ENCODE measurements around the gene CMTM8.

CMTM8 gene

DNA sequence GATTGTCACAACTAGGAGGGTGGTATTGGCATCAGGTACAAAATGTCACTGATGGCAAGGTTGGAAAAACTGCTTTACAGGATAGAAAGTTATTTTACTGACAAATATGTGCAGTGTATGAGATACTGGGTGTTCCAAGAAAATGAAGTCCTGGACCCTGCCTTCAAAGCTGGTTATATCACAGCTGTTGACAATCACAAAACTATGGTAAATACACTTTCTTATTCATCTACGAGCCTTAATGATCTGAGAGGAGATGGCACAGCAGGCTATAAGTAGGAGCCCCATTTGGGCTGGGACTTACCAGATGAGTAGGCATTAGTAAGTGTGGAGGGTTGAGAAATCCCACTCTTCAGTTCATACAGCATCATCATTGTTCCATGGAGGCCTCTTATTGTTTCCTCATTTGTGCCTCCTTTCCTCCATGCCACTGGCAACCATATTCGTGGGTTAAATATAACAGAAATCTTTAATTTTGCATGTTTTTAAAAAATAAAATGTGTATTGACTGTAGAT lies 66.9 kb downstream of the CMTM8 start:
- DNase-seq (ENCODE audit: low read depth in 2 of 2, low spot score in 1 of 2), result no peak

DNA sequence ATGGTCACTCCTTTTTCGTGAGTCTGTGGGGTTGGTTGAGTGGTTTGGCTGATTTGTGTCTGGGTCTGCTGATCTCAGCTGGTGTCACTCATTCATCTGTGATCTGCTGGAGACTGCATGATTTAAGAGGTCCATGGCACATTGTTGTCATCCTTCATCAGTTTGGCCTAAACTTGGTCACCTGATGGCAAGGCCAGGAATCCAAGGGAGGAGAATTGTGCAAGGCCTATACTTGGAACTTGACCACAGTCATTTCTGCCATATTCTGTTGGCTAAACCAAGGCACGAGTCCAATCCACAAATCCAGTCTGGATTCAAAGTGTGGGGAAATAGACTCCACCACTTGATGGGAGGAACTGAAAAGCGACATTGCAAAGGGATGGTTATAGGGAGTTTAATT lies 67.6 kb downstream of the CMTM8 start:
- no peak for DNase-seq (ENCODE audit: low read depth in 2 of 2, low spot score in 1 of 2)

DNA sequence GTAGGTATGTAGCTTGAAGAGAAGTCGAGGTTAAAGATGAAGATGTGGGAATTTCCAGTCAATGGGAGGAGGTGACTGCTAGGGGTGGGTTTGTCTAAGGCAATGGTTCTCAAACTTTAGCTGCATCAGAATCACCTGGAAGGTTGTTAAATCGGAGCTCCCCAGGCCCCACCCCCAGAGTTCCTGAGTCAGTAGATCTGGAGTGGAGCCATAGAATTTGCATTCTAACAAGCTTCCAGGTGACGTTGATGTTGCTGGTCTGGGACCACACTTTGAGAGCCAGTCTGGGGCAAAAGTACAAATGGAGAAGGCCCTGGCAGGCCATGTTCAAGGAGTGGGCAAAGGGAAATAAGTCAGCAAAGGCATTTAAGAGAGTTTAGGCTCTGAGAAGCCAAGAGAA lies 69.1 kb downstream of the CMTM8 start:
- no peak for DNase-seq (ENCODE audit: low read depth in 2 of 2, low spot score in 1 of 2)

DNA sequence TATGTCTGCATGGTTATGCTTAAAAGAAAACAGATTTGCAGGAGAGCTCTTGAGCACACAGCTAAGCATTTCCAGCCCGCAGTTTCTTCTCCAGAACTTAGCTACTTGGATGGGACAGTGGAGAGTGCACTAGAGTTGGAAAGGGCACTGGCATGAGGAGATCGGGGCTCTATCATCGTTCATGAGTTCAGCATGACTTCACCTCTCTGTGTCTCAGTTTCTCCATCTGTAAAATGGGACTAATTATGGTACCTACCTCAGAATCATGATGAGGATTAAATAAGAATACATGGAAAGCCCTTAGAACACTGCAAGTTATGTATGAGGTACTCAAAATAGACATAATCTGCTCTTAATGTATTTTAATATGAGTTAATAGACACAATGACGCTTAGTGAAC lies 69.9 kb downstream of the CMTM8 start:
- no peak for DNase-seq (ENCODE audit: low read depth in 2 of 2, low spot score in 1 of 2)

DNA sequence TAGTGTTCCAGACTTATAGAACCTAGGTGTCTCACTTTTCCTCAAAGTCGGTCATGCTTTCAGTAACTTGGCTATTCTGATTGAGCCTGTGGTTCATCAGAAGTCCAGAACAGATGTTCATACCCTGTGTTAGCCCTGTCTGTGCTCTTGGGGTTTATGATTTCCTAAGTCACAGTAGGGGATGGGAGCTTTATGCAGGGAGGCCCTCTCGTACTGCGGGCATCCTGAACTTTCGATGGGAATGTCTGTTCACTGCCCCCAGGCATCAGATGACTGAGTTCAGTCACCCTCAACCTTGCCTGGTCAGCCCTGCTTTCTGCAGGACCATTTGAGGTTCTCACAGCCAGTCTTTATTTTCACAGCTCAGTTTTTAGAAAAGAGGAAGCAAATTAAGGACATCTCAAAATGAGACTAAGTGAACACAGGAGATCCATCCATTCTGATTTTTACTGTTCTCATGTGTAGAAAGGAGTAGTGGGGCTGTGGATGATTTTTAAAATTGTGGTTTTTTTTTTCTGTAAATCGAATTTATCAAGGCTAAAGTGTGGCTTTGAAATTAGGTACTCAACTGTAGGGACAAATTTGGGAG lies 71.3 kb downstream of the CMTM8 start:
- no peak for DNase-seq (ENCODE audit: low read depth in 2 of 2, low spot score in 1 of 2)

DNA sequence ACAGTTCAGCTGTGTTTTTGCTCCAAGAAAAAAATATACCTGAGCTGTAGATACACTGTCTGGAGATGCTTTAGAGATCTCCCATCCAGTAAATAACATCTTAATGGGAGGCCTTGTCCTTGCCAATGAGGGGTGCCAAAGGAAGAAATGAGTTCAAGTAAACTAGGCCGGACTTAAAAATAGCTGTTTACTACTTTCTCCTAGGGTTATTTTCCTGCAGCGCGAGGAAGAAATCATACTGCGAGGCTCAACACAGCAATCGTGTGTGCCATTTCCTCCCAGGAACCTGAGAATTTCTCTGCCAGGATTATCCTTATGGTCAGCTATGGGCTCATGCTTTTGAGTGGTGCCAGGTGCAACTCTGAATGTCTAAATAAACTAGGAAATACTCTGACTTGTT lies 71.9 kb downstream of the CMTM8 start:
- DNase-seq (ENCODE audit: low read depth in 2 of 2, low spot score in 1 of 2), result no peak

DNA sequence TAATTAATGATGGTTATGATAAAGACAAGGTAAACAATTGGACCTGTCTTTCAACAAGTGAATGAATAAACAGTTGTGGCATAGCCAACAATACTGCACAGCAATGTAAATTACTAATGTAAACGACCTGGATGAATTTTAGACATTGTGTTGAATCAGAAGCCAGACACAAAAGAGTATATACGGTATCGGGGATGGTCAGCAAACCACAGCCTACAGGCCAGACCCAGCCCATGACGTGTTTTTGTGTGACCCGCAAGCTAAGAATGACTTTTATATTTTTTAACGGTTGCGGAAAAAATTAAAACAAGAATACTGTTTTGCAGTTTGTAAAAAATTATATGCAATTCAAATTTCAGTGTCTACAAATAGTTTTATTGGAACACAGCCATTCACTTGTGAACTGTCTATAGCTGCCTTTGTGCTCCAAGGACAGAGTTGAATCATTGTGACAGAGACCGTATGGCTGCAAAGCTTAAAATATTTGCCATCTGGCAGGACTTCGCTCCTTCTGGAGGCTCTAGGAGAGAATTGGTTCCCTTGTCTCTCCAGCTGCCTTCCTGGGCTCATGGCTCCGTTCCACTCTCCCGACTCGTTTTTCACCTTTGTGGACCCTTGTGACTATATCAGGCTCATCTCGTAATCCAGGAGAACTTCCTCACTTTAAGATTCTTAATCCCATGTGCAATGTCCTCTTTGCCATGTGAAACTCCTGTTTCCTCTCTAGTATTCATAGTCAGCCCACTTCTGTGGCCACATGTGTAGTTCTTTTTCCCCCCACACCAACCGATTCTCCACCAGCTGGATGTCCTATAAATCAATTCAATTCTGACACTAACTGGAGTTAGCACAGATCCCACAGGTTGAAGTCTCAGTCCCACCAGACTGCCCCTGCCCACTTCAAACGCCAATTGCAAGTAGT lies 72.7 kb downstream of the CMTM8 start:
- DNase-seq (ENCODE audit: low read depth in 2 of 2, low spot score in 1 of 2), result no peak

DNA sequence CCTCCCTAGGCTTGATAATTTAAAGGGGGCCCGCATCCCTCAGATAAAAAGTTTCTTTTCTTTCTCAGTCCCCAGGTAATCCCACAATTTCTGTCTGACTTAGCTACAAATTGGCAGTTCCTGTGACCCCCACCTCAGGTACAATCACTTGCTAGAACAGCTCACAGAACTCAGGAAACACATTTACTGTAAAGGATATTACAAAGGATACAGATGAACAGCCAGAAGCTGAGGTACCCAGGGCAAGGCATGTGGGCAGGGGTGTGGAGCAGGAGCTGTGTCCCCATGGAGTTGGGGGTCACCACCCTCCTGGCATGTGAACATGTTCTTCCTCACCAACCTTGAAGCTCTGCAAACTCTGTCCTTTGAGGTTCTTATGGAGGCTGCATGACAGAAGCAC lies 73.8 kb downstream of the CMTM8 start:
- no peak for DNase-seq (ENCODE audit: low read depth in 2 of 2, low spot score in 1 of 2)

DNA sequence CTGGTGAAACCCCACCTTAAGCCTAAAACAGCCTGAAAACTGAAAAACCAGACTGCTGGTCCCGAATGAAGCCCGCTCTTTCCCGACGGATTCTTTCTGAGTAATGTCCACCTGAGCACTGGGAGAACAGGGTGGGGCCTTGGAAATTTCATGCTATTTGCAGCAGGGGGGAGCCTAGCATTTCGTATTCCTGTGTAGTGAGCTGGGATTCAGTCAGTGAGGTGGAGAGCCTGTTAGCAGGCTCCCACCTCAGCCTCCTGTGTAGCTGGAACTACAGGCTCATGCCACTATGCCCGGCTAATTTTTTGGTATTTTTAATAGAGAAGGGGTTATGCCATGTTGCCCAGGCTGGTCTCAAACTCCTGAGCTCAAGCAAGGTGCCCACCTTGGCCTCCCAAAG lies 74.7 kb downstream of the CMTM8 start:
- DNase-seq (ENCODE audit: low read depth in 2 of 2, low spot score in 1 of 2), result no peak

DNA sequence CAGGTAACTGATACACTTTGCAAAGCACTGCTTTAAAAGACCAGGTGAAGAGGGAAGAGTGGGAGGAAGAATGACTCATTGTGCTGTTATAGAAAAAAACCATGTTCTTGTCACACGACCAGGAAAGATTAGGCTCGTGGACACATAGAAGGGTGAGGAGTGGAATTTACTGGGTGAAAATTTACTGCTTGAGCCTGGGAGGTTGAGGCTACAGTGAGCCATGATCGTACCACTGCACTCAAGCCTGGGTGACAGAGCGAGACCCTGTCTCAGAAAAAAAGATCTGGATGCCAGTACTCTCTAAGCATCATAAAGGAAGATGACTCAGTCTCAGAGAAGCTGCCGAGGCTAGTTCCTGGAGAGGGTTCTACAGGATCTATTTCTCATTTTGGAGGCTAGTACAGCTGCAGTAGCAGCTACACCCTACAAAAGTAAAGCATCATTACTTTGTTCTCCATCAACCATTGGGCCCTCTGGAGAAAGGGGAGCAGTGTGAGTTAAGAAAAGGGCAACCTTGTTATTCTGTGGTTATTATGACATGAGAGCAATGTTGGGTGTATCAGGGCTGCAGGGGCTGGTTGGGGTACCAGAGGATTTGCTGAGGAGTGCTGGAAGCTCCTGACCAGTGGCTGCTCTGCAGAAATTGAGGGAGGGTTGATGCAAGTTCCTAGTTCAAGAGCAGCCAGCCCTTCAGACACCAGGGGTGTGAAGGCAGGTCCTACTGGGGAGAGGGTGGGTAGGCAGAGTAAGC lies 75.4 kb downstream of the CMTM8 start:
- DNase-seq (ENCODE audit: low read depth in 2 of 2, low spot score in 1 of 2), result no peak

DNA sequence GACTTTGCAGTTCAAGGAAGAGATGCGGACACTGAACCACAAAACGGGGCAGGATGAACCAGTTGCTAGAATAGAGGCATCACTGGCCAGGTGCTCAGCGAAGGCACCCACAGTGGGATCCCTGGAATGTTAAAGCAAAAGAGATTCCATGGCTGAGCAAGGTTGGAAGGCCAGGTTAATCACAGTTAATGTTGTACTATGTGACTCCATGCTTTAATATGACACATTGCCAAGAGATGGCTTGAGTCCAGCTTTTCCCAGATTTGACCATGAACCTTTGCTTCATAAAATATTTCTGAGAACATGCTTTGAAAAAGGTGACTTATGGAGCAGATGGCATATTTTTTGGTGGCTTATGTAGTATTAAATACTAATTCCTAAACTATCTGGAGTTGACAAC lies 77.0 kb downstream of the CMTM8 start:
- no peak for DNase-seq (ENCODE audit: low read depth in 2 of 2, low spot score in 1 of 2)

DNA sequence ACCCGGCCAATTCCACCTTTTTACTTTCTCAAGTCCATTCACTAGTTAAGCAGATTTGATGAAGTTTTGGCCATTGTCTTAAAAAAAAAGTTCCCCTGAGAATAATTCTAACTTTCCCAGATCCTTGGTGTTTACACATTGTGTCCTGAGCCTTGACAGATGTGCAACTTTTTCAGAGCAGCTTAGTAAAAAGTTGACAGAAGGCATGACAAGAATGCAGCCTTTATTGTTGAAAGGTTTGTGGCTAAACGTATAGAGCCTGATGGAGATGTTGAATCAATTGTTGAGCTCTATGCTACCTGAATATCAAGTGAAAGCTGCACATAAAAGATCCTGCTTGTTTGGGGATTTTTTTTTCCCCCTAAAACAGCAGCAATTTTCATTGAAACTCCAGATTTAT lies 77.8 kb downstream of the CMTM8 start:
- no peak for DNase-seq (ENCODE audit: low read depth in 2 of 2, low spot score in 1 of 2)

DNA sequence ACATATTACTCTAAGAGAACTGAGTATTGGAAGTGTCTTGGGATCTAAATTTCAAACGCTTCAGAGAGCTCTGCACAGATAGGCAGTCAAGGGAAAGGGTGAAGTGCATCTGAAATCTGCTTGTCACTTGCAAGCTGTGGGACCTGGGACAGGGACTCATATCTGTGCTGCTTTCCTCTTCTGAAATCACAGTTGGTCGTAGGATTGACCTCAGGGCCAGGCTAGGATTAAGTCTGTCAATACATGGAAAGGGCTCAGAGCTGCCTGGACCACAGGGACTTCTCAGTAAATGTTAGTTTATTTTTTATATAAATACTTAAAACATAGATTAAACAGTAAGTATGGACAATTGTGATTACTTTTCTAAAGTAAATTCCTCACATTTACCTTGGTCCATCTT lies 78.5 kb downstream of the CMTM8 start:
- DNase-seq (ENCODE audit: low read depth in 2 of 2, low spot score in 1 of 2), result no peak

DNA sequence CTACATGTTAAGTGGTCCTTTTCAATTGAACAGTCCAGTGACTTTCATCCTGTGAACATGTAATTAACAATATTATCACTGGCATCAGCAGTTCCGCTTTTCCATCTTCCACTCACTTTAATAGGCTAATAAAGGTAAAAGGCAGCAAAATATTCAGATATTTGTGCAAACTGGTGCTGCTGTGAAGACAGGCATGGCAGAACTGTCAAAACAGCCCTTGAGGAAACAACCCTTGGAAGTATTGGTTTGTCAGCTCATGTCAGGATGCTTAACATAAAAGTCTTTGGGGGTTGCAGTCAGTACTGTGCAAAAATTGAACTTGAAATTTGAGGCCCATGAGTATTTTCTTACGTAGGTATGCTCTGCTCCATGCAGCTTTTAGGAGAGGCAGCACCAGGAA lies 81.1 kb downstream of the CMTM8 start:
- DNase-seq (ENCODE audit: low read depth in 2 of 2, low spot score in 1 of 2), result no peak

DNA sequence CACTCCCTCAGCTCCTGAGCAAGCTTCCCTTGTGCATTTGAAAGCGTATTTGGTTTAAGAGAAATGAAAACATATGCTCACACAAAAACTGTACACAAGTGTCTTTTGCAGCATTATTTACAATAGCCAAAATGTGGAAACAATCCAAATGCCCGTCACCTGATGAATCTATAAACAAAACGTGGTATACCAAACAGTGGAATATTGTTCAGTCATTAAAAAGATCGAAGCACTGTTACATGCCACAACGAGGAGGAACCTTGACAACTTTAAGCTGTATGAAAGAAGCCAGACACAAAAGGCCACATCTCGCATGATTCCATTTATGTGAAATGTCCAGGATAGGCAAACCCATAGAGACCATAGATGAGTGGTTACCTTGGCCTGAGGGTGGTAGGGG lies 81.6 kb downstream of the CMTM8 start:
- DNase-seq (ENCODE audit: low read depth in 2 of 2, low spot score in 1 of 2), result no peak

DNA sequence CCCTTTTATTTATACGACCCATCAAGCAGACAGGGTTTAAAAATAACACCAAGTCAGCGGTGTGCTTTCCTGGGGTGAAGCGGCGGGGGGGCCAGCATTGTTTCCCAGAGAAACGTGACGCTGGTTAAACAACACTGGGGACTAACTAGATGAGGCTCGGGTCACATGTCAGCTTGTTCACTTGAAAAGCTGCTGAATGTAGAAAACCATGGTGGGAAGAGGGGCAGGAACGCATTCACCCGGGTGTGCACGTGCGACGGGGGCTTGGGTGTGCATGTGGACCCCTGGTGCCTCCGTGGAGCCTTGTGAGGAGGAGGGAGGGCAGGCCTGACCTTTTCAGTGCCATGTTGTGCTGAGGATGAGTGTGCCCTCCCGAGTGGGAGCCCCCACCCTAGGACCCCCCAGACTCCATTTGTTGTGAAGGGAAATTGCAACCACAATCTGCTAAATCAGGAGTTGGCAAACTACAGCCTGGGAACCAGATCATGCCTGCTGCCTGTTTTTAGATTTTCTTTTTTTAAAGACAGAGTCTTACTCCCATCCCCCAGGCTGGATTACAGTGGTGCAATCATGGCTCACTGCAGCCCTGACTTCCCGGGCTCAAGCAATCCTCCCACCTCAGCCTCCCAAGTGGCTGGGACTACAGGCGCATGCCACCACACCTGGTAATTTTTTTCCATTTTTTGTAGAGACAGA lies 82.8 kb downstream of the CMTM8 start:
- no peak for DNase-seq (ENCODE audit: low read depth in 2 of 2, low spot score in 1 of 2)

DNA sequence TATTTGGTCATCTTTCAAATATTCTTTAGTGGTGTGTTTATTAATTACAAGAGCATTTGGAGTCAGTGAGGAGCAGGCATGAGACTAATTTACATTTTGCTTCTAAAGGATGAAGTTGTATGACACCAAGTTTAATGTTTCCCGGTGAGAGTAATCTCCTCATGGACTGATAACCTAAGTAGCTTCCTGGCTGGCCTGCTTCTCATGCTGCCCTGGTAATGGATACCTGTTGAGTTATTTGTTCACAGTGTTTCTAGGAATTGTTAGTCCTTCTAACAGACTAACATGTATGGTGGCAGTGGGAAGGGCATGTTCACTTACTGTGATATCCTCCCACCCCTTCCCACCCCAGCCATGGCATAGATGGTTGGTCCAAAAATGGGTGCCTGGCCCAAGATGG lies 83.8 kb downstream of the CMTM8 start:
- no peak for DNase-seq (ENCODE audit: low read depth in 2 of 2, low spot score in 1 of 2)

DNA sequence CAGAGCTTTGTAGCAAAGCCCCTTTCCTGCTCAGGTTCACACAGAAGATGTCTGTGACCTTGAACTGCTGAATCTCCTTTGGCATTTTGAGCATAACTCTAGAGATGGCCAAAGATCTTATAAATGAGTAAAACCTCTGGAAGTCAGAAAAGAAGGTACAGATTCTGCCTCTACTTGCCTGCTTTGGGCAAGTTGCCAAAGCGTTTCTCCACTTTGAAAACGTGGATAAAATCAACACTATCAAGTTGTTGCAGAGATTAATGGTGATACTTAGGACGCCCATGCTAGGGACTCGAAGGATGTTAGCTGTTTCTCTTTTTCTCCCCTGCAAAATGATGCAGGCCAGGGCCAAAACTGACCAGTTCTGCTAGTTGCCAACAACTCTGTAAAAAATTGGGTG lies 85.1 kb downstream of the CMTM8 start:
- DNase-seq (ENCODE audit: low read depth in 2 of 2, low spot score in 1 of 2), result no peak

DNA sequence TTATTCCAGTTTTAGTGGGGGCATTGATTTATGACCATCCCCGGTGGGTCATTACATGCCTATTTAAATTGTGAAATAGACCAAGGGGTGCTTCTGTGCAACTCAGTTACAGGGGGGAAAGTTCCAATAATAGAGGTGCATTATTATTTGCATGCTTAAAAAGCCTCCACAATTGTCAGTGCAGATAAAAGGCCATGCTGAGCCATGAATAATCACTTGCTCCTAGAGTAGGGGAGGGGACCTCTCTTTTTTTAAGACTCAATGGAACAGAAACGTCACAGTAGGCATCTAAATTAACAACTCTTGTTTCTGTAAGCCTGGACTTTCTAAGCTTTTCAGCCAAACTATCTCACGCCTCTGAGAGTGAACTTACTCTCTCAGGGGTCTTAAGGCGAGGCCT lies 86.7 kb downstream of the CMTM8 start:
- DNase-seq (ENCODE audit: low read depth in 2 of 2, low spot score in 1 of 2), result no peak

DNA sequence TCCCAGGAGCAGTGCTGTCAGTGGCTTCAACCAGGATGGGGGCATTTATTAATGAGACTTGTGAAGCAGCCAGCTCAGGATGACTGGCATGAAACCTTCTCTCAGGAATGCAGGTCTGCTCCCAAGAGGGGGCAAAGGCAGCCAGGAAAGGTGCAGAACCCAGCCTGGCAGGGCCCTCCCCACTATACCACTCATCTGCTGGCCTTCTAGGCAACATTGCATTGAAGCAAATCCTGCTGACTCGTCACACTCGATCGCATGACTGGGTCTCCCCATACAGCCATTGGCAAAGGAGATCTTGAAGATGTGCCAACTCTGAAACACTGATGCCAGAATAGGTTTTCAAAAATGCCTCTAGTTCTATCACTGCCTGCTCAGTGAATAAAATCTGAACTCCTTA lies 87.4 kb downstream of the CMTM8 start:
- DNase-seq (ENCODE audit: low read depth in 2 of 2, low spot score in 1 of 2), result no peak

DNA sequence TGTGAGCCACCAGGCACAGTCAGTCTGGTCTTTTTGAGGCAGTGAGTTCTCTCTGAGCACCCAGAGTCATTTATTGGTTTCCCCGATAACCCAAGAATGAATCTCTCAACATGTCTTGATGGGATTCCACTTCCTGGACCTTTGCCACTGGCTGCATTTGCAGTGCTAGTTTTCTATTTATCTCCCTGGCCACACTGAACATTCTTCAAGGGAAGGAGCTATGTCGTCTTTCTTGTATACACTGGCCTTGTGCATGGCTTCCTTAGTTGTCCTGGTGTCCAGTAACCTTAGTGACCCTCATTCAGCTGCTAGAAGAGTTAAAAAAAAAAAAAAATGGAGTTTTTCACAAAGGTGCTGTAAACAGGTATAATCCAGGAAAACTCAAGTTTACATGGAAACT lies 88.3 kb downstream of the CMTM8 start:
- no peak for DNase-seq (ENCODE audit: low read depth in 2 of 2, low spot score in 1 of 2)

Data from stimulated activated CD8-positive, alpha-beta memory T cell treated with anti-CD3 and anti-CD28 coated beads, Interleukin-4, amount 100 ng/mL, for 1 hour (primary cell).